Osteoblast (primary cell): ENCODE data around the gene MARCHF3. TPM values are rescaled to one million over a fixed set of nuclear protein-coding genes. Genes with fewer than 3 reads are reported as not detected.
A peak's percentile ranks its signal among the peaks of the same experiment; 100 is the strongest.

Source experiments
- DNase-seq: peaks from one replicate; pipeline ENCODE4 v3.0.0; 2011; ENCODE audit warnings: low spot score, mixed read lengths; ENCODE audit not compliant: insufficient read length; ENCODE audit errors: missing footprints
- H2AFZ ChIP-seq: 2 replicates; pipeline ENCODE4 v1.6.0; 2011; ENCODE audit warnings: mild to moderate bottlenecking, low read length
- H3K27ac ChIP-seq: 2 replicates; pipeline ENCODE4 v1.5.1; 2011; ENCODE audit warnings: mild to moderate bottlenecking, low read depth, low read length, moderate library complexity
- H3K27me3 ChIP-seq: 2 replicates; pipeline ENCODE4 v1.6.0; 2012; ENCODE audit warnings: mild to moderate bottlenecking, control low read depth, inconsistent platforms, low read length, moderate library complexity; ENCODE audit not compliant: insufficient read depth
- H3K36me3 ChIP-seq: 2 replicates; pipeline ENCODE4 v1.5.1; 2011; ENCODE audit warnings: mild to moderate bottlenecking, low read length, control low read depth, moderate library complexity; ENCODE audit not compliant: insufficient read depth
- H3K4me1 ChIP-seq: 2 replicates; pipeline ENCODE4 v1.5.1; 2011; ENCODE audit warnings: mild to moderate bottlenecking, low read length, control low read depth, moderate library complexity; ENCODE audit not compliant: insufficient read depth
- H3K4me2 ChIP-seq: 2 replicates; pipeline ENCODE4 v1.6.0; 2011; ENCODE audit warnings: mild to moderate bottlenecking, low read length; ENCODE audit not compliant: insufficient read depth
- H3K4me3 ChIP-seq: fragments of 200-600 bp; sonication (generic); 3 replicates; pipeline ENCODE4 v1.5.1; 2012; ENCODE audit warnings: mild to moderate bottlenecking, low read length, inconsistent platforms; ENCODE audit not compliant: insufficient read depth
- H3K79me2 ChIP-seq: 2 replicates; pipeline ENCODE4 v1.6.0; 2012; ENCODE audit warnings: mild to moderate bottlenecking, low read length, control low read depth, inconsistent platforms; ENCODE audit not compliant: insufficient read depth
- H3K9me3 ChIP-seq: 2 replicates; pipeline ENCODE4 v1.5.1; 2011; ENCODE audit warnings: low read depth, low read length, control low read depth
- H4K20me1 ChIP-seq: 2 replicates; pipeline ENCODE4 v1.6.0; 2012; ENCODE audit warnings: mild to moderate bottlenecking, low read length, control low read depth; ENCODE audit not compliant: insufficient read depth
- CTCF ChIP-seq: IDR thresholded peaks from 2 replicates; pipeline ENCODE4 v1.5.1; 2011; ENCODE audit warnings: mild to moderate bottlenecking, low read depth, low read length, moderate library complexity; ENCODE audit errors: extremely low read depth
- total RNA-seq: library from RNA; depleted of rRNA; stranded (reverse); fragments of >200 nt; gene quantifications from 2 replicates; pipeline ENCODE4 v1.2.3, GENCODE V29; 2012

The MARCHF3 gene
- total RNA-seq, 1 donor, result 2.2 TPM

DNA sequence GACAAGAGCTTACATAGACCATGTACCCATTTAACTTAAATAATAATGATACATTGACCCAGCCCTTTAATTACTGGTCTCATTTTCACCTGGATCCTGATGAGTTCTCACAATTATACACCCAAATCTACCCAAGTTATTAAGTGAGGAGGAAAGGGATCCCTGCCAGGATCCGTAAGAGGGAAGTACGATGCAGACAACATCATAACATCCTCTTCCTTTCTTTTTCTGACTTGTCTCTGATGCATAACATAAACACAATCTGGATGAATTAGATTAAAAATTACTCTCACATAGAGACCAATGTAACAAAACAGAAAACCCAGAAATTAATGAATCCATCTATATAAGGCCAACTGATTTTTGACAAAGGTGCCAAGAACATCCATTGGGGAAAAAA, 17.0 kb downstream of the MARCHF3 start:
- H2AFZ ChIP-seq, result peak overlapping the region; percentile 17

DNA sequence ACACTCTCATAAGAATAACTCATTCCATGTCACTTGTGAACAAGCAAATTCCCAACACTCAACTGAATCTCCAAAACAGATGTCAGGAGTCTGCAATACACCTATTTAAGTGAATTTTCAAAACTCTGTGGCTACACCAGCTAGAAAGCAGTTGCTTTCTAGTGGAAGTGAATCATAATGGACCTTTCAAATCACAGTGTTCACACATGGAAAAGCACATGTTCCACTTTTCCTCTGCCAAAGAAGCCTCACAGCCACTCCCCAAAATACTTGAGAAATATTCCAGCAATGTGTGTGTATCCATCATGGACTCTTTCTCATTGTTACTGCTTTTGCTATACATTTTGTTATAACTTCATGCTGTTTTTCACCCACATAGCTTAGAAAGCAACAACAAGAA, 17.4 kb downstream of the MARCHF3 start:
- H3K36me3 ChIP-seq, result no peaks in the 10 kb centered on the region
- no peaks in the 10 kb centered on the region for H3K27me3 ChIP-seq
- H3K79me2 ChIP-seq, result peaks cover 12% of the 10 kb centered on the region
- peaks cover 34% of the 10 kb centered on the region for H3K4me1 ChIP-seq
- peak; percentile 67 for DNase-seq
- no peaks in the 10 kb centered on the region for H3K9me3 ChIP-seq
- no peaks in the 10 kb centered on the region for H4K20me1 ChIP-seq
- TF ChIP-seq CTCF, result no peak
- peak overlapping the region; percentile 29 for H3K4me3 ChIP-seq
- peak overlapping the region; percentile 17 for H2AFZ ChIP-seq
- peak overlapping the region; percentile 68 for H3K4me2 ChIP-seq
- peak overlapping the region; percentile 37 for H3K27ac ChIP-seq

More for the DNA sequence above, 17.0 kb downstream of the MARCHF3 start:
- no peaks in the 10 kb centered on the region for H3K36me3 ChIP-seq
- no peak for TF ChIP-seq CTCF
- no peaks in the 10 kb centered on the region for H3K9me3 ChIP-seq
- H3K4me2 ChIP-seq, result peak overlapping the region; percentile 68
- H3K79me2 ChIP-seq, result peaks cover 12% of the 10 kb centered on the region
- H3K4me3 ChIP-seq, result peak overlapping the region; percentile 29
- H3K4me1 ChIP-seq, result peaks cover 34% of the 10 kb centered on the region
- H4K20me1 ChIP-seq, result no peaks in the 10 kb centered on the region
- peak overlapping the region; percentile 37 for H3K27ac ChIP-seq
- no peaks in the 10 kb centered on the region for H3K27me3 ChIP-seq
- no peak for DNase-seq

DNA sequence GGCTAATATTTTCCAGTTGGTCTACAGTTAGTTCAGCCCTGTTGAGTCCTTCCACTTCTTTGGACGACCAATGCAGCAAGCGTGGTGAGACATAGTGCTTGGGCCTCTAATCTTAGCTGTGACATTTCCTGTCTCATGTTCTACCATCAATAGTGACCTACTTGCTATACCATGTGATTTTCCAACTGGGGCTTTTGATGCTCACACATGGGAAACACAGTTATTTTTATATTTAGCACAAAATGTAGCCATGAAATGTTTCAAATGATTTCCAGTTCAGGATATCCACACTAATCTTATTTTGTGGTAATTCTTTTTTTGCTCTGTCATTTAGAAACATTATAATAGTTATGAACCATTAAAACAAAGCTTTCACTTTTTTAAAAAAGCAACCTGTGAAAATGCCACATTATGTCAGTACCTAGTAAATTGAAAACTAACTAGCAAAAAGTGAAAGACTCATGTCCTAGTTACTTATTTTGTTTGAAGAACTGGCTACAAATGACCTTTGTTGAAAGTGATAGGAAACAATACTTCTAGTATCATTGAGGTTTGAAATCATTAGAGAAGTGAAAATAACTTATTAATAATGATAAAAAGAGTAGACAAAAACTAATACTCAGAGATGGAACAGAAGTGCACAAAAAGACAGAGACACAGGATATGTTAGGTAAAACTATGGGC, 18.3 kb downstream of the MARCHF3 start:
- no peaks in the 10 kb centered on the region for H4K20me1 ChIP-seq
- no peak overlapping the region for H3K4me2 ChIP-seq
- H3K79me2 ChIP-seq, result peaks cover 12% of the 10 kb centered on the region
- peaks cover 34% of the 10 kb centered on the region for H3K4me1 ChIP-seq
- H2AFZ ChIP-seq, result no peak overlapping the region
- no peak overlapping the region for H3K4me3 ChIP-seq
- no peaks in the 10 kb centered on the region for H3K36me3 ChIP-seq
- no peak for DNase-seq
- H3K9me3 ChIP-seq, result no peaks in the 10 kb centered on the region
- H3K27me3 ChIP-seq, result no peaks in the 10 kb centered on the region
- peak overlapping the region; percentile 34 for H3K27ac ChIP-seq
- TF ChIP-seq CTCF, result no peak

- H3K4me1 ChIP-seq, result peaks cover 34% of the 10 kb centered on the region
- H3K79me2 ChIP-seq, result peaks cover 12% of the 10 kb centered on the region
- no peak overlapping the region for H2AFZ ChIP-seq
- peak overlapping the region; percentile 47 for H3K4me2 ChIP-seq
- no peak for TF ChIP-seq CTCF
- DNase-seq, result peak; percentile 86
- H3K36me3 ChIP-seq, result no peaks in the 10 kb centered on the region
- H4K20me1 ChIP-seq, result no peaks in the 10 kb centered on the region
- H3K9me3 ChIP-seq, result no peaks in the 10 kb centered on the region
- no peaks in the 10 kb centered on the region for H3K27me3 ChIP-seq
- H3K4me3 ChIP-seq, result no peak overlapping the region
- peak overlapping the region; percentile 76 for H3K27ac ChIP-seq
Observed at GRCh38 chr5:127011153-127011552, 19.2 kb downstream of the MARCHF3 start.
